Endothelial cell of umbilical vein (primary cell): Measurements from ENCODE around the gene HDAC4. TPM values are rescaled to one million over a fixed set of nuclear protein-coding genes. Genes with fewer than 3 reads are reported as not detected.

ENCODE experiments used
- BruUV-seq: library from RNA; stranded (reverse); fragments of 400-500 nt; replicated peaks from 2 replicates; lab custom pipeline; 2021; lab: Mats Ljungman, UMichigan
- CTCF ChIA-PET: fragments of 300-600, 350-600 bp; sonication (Branson Sonifier 250); formaldehyde crosslinking; loops from one replicate; lab custom pipeline; 2021; ENCODE audit warnings: antibody characterized with exemption, inconsistent platforms; lab: Charles Lee
- POLR2A ChIA-PET: fragments of 300-600, 350-600 bp; sonication (Branson Sonifier 250); formaldehyde crosslinking; loops from one replicate; lab custom pipeline; 2021; ENCODE audit warnings: antibody characterized with exemption, inconsistent platforms; lab: Charles Lee
- DNase-seq: peaks from one replicate; pipeline ENCODE4 v3.0.0-alpha.2; 2011; ENCODE audit warnings: low read depth, low spot score
- FAIRE-seq: peaks from 2 replicates; lab custom pipeline; 2011; peaks lifted over from hg19 to GRCh38; lab: Jason Lieb, UNC
- H2AFZ ChIP-seq: 2 replicates; pipeline ENCODE4 v1.6.0; 2012; ENCODE audit warnings: low read depth, low read length, control low read depth, inconsistent platforms
- H3K27ac ChIP-seq: 2 replicates; pipeline ENCODE4 v1.5.1; 2011; ENCODE audit warnings: low read depth, mild to moderate bottlenecking, control low read depth, low read length, moderate library complexity; ENCODE audit not compliant: insufficient read depth
- H3K27me3 ChIP-seq, 2 experiments: 2 replicates each; pipeline versions ENCODE4 v1.6.0 to v1.6.1; 2011; ENCODE audit warnings: low read length in 2 of 2, mixed read lengths in 1 of 2; ENCODE audit not compliant: control insufficient read depth in 2 of 2, insufficient read depth in 2 of 2
- H3K36me3 ChIP-seq, 2 experiments: 2 replicates in 1 of 2; 3 replicates in 1 of 2; pipeline ENCODE4 v1.5.1; 2011; ENCODE audit warnings: low read length in 2 of 2, mild to moderate bottlenecking in 1 of 2, moderate library complexity in 1 of 2; ENCODE audit not compliant: control insufficient read depth in 2 of 2, insufficient read depth in 2 of 2; ENCODE audit errors: extremely low read depth in 1 of 2
- H3K4me1 ChIP-seq: 3 replicates; pipeline ENCODE4 v1.5.1; 2011; ENCODE audit warnings: mild to moderate bottlenecking, low read length; ENCODE audit not compliant: control insufficient read depth, insufficient read depth; ENCODE audit errors: extremely low read depth
- H3K4me2 ChIP-seq: 2 replicates; pipeline ENCODE4 v1.6.1; 2011; ENCODE audit warnings: low read length, control low read depth, mixed read lengths; ENCODE audit not compliant: insufficient read depth
- H3K4me3 ChIP-seq, 3 experiments: fragments of 200-600 bp in 1 of 3; sonication (generic), shearing (Covaris generic) in 1 of 3; replicated peaks in 1 of 3; 2 replicates each; pipeline ENCODE4 v1.5.1; 2011 to 2016; ENCODE audit warnings: control low read depth in 3 of 3, low read length in 3 of 3, mild to moderate bottlenecking in 2 of 3, inconsistent platforms in 1 of 3, low read depth in 1 of 3, moderate library complexity in 1 of 3; ENCODE audit not compliant: insufficient read depth in 1 of 3
- H3K79me2 ChIP-seq: 2 replicates; pipeline ENCODE4 v1.6.0; 2012; ENCODE audit warnings: low read length, inconsistent platforms; ENCODE audit not compliant: control insufficient read depth, insufficient read depth
- H3K9ac ChIP-seq: replicated peaks from 2 replicates; pipeline ENCODE3; 2011; ENCODE audit warnings: low read length, control low read depth; ENCODE audit not compliant: insufficient read depth; ENCODE audit errors: extremely low read depth
- H3K9me1 ChIP-seq: replicated peaks from 3 replicates; pipeline ENCODE4 v1.6.0; 2011; ENCODE audit warnings: mild to moderate bottlenecking, low read length; ENCODE audit not compliant: control insufficient read depth, insufficient read depth; ENCODE audit errors: extremely low read depth
- H3K9me3 ChIP-seq: replicated peaks from 2 replicates; pipeline ENCODE4 v1.5.1; 2012; ENCODE audit warnings: low read length, inconsistent platforms; ENCODE audit not compliant: control insufficient read depth, insufficient read depth
- H4K20me1 ChIP-seq: replicated peaks from 2 replicates; pipeline ENCODE3; 2011; ENCODE audit warnings: mild to moderate bottlenecking, low read length; ENCODE audit not compliant: control insufficient read depth, insufficient read depth; ENCODE audit errors: extremely low read depth
- EZH2 ChIP-seq: IDR thresholded peaks from 2 replicates; pipeline ENCODE4 v1.6.1; 2012; ENCODE audit warnings: borderline replicate concordance, low read depth, mild to moderate bottlenecking, moderate library complexity, low read length, inconsistent platforms; ENCODE audit not compliant: severe bottlenecking
- FOS ChIP-seq: IDR thresholded peaks from 2 replicates; pipeline ENCODE4 v1.6.1; 2011; ENCODE audit warnings: mild to moderate bottlenecking, low read length, moderate library complexity, borderline replicate concordance; ENCODE audit not compliant: insufficient read depth
- GATA2 ChIP-seq: IDR thresholded peaks from 2 replicates; pipeline ENCODE4 v1.7.0; 2011; ENCODE audit warnings: low read depth, mild to moderate bottlenecking, moderate library complexity, mixed read lengths, low read length; ENCODE audit not compliant: insufficient read length, insufficient read depth
- JUN ChIP-seq: IDR thresholded peaks from 2 replicates; pipeline ENCODE4 v1.6.1; 2011; ENCODE audit warnings: borderline replicate concordance, low read depth; ENCODE audit not compliant: insufficient read length, insufficient read depth
- MYC ChIP-seq: IDR thresholded peaks from one replicate; pipeline ENCODE4 v1.6.1; 2011; ENCODE audit warnings: mild to moderate bottlenecking, low read depth, low read length
- POLR2A ChIP-seq: IDR thresholded peaks from 2 replicates; pipeline ENCODE4 v1.6.1; 2012; ENCODE audit warnings: low read depth, mild to moderate bottlenecking, control low read depth, low read length
- POLR2AphosphoS5 ChIP-seq: IDR thresholded peaks from 2 replicates; pipeline ENCODE4 v1.6.1; 2012; ENCODE audit warnings: low read depth, mild to moderate bottlenecking, control low read depth, low read length, moderate library complexity; ENCODE audit not compliant: insufficient read depth
- dilution Hi-C: fragments of 300-500 bp; cut with MboI; formaldehyde crosslinking; loops from one replicate; pipeline ENCODE4 v1.15.0; 2019; ENCODE audit warnings: low sequenced_read_pairs; ENCODE audit not compliant: extremely low pct_ligation_motif_present
- intact Hi-C: fragments of 100-400 bp; cut with micrococcal nuclease; formaldehyde crosslinking; loops from one replicate; pipeline ENCODE4 v1.10.0; 2022
- polyA plus RNA-seq, 4 experiments: library from polyadenylated mRNA; depleted of rRNA in 3 of 4; stranded (reverse) in 3 of 4; unstranded in 1 of 4; fragments of >200 nt; gene quantifications; 2 replicates each; pipeline versions ENCODE4 v1.2.1 to v1.2.3, GENCODE V29; 2011 to 2012; ENCODE audit warnings: missing spikeins in 1 of 4
- total RNA-seq: library from RNA; stranded (reverse); gene quantifications from 2 replicates; pipeline ENCODE4 v1.2.3, GENCODE V29; 2021
- TF ChIP-seq, protein P1 (sequence below), 2 donors: IDR thresholded peaks; 1 replicate in 1 of 2; 2 replicates in 1 of 2; pipeline ENCODE4 v1.5.1; 2011; ENCODE audit warnings: low read length in 2 of 2, mild to moderate bottlenecking in 2 of 2, moderate library complexity in 2 of 2, control low read depth in 1 of 2, inconsistent platforms in 1 of 2, low read depth in 1 of 2; ENCODE audit not compliant: insufficient read depth in 1 of 2; ENCODE audit errors: extremely low read depth in 1 of 2
- TF ChIP-seq, protein P2 (sequence below): IDR thresholded peaks from 2 replicates; pipeline ENCODE4 v1.6.1; 2011; ENCODE audit not compliant: insufficient read depth, insufficient read length

HDAC4 gene
- total and polyA plus RNA-seq, 2 donors (not counting 3 experiments of a cell fraction or from before 2014, with no cell fraction given), result 13.4 to 33.0 TPM

DNA sequence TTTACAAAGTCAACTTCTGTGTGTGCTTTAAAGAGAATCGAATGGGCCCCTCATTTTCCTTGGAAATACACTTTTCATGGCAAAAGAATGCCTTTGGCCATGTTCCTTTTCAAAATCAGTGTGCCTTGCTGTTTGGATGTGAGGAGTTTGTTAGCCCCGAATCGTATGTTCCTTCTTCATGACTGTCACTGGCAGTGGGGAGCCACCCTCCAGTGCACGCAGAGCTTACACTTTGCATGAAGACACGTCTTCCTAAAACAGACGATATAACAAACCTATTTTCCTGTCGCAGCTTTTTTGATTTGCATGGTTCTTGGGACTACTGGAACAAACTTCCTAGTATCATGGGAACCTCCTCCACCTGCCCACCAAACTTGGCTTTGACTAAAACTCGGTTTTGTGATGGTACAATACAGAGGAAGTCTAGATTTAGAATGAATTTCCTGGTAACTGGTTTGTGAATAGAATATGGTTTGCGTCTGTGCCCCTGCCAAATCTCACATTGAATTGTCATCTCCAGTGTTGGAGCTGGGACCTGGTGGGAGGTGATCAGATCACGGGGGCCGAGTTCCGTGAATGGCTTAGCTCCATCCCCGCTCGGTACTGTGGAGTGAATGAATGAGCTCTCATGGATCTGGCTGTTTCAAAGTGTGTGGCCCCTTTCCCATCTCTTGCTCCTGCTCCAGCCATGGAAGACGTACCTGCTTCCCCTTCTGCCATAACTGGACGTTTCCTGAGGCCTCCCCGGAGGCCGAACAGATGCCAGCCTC lies 358.1 kb downstream of the HDAC4 start:
- intact Hi-C loops (no loop called here), dilution Hi-C loops (no loop called here)
- no peak overlapping the region for H3K4me2 ChIP-seq
- H4K20me1 ChIP-seq, result no peaks in the 10 kb centered on the region
- no peaks in the 10 kb centered on the region for H3K9me3 ChIP-seq
- no peak for FAIRE-seq
- no peaks in the 10 kb centered on the region for H3K4me1 ChIP-seq
- H3K27ac ChIP-seq, result no peak overlapping the region
- no peaks in the 10 kb centered on the region for H3K9me1 ChIP-seq
- ChIA-PET CTCF (no interaction called here), POLR2A (no interaction called here)
- no TSS peak for BruUV-seq
- no peak overlapping the region for H2AFZ ChIP-seq
- H3K4me3 ChIP-seq, result no peak overlapping the region
- H3K79me2 ChIP-seq, result no peaks in the 10 kb centered on the region
- TF ChIP-seq GATA2, result no peak
- TF ChIP-seq POLR2A, result no peak
- TF ChIP-seq EZH2, result no peak
- no peak for TF ChIP-seq FOS
- TF ChIP-seq, protein P1, sequence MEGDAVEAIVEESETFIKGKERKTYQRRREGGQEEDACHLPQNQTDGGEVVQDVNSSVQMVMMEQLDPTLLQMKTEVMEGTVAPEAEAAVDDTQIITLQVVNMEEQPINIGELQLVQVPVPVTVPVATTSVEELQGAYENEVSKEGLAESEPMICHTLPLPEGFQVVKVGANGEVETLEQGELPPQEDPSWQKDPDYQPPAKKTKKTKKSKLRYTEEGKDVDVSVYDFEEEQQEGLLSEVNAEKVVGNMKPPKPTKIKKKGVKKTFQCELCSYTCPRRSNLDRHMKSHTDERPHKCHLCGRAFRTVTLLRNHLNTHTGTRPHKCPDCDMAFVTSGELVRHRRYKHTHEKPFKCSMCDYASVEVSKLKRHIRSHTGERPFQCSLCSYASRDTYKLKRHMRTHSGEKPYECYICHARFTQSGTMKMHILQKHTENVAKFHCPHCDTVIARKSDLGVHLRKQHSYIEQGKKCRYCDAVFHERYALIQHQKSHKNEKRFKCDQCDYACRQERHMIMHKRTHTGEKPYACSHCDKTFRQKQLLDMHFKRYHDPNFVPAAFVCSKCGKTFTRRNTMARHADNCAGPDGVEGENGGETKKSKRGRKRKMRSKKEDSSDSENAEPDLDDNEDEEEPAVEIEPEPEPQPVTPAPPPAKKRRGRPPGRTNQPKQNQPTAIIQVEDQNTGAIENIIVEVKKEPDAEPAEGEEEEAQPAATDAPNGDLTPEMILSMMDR (IDR thresholded peaks at IDR 0.05; ENCODE audit: extremely low read depth in 1 of 2, insufficient read depth in 1 of 2, low read depth in 1 of 2, low read length in 2 of 2), result no peak
- TF ChIP-seq JUN, result no peak
- TF ChIP-seq, protein P2, sequence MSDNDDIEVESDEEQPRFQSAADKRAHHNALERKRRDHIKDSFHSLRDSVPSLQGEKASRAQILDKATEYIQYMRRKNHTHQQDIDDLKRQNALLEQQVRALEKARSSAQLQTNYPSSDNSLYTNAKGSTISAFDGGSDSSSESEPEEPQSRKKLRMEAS, result no peak
- TF ChIP-seq MYC, result no peak
- TF ChIP-seq POLR2AphosphoS5, result no peak
- no peak for DNase-seq
- H3K36me3 ChIP-seq, result no peaks in the 10 kb centered on the region
- no peak overlapping the region for H3K9ac ChIP-seq
- no peaks in the 10 kb centered on the region for H3K27me3 ChIP-seq
